H9 (cell line): ENCODE measurements around the gene GHRL. TPM values are rescaled to one million over a fixed set of nuclear protein-coding genes. Genes with fewer than 3 reads are reported as not detected.

Experiments
- DNase-seq: peaks from one replicate; pipeline ENCODE4 v3.0.0-alpha.2; 2017
- H2AFZ ChIP-seq: one replicate; pipeline ENCODE4 v1.6.1; 2013; ENCODE audit warnings: mild to moderate bottlenecking, low read length, control low read depth, moderate library complexity
- H2AK5ac ChIP-seq: 2 replicates; pipeline ENCODE4 v1.6.1; 2013; ENCODE audit warnings: low read length, control low read depth, mixed read lengths; ENCODE audit not compliant: insufficient read length
- H2BK120ac ChIP-seq: one replicate; pipeline ENCODE4 v1.6.1; 2013; ENCODE audit warnings: low read depth, mild to moderate bottlenecking, low read length, control low read depth, inconsistent platforms; ENCODE audit not compliant: poor library complexity, severe bottlenecking
- H2BK12ac ChIP-seq: 2 replicates; pipeline ENCODE4 v1.6.1; 2013; ENCODE audit warnings: low read length, control low read depth, mixed read lengths, low read depth; ENCODE audit not compliant: insufficient read length
- H2BK15ac ChIP-seq: 2 replicates; pipeline ENCODE4 v1.6.1; 2013; ENCODE audit warnings: low read depth, low read length, control low read depth
- H2BK20ac ChIP-seq: one replicate; pipeline ENCODE4 v1.6.1; 2013; ENCODE audit warnings: low read depth, mild to moderate bottlenecking, low read length, control low read depth, inconsistent platforms; ENCODE audit not compliant: poor library complexity, severe bottlenecking
- H2BK5ac ChIP-seq: 2 replicates; pipeline ENCODE4 v1.6.1; 2013; ENCODE audit warnings: low read length, control low read depth, mixed read lengths; ENCODE audit not compliant: insufficient read length
- H3K14ac ChIP-seq: 2 replicates; pipeline ENCODE4 v1.6.1; 2013; ENCODE audit warnings: low read length, control low read depth; ENCODE audit not compliant: insufficient read depth
- H3K18ac ChIP-seq: 2 replicates; pipeline ENCODE4 v1.6.1; 2013; ENCODE audit warnings: low read depth, mild to moderate bottlenecking, mixed read lengths, low read length, control low read depth; ENCODE audit not compliant: insufficient read length
- H3K23ac ChIP-seq: 2 replicates; pipeline ENCODE4 v1.6.1; 2013; ENCODE audit warnings: low read length, control low read depth, mixed read lengths, low read depth; ENCODE audit not compliant: insufficient read length
- H3K23me2 ChIP-seq: 2 replicates; pipeline ENCODE4 v1.6.1; 2013; ENCODE audit warnings: low read depth, mild to moderate bottlenecking, mixed read lengths, low read length, control low read depth; ENCODE audit not compliant: insufficient read length, poor library complexity, severe bottlenecking
- H3K27ac ChIP-seq: 2 replicates; pipeline ENCODE4 v1.5.1; 2013; ENCODE audit warnings: low read length, control low read depth, mixed read lengths, low read depth; ENCODE audit not compliant: insufficient read length
- H3K27me3 ChIP-seq: 2 replicates; pipeline ENCODE4 v1.6.1; 2013; ENCODE audit warnings: low read length, control low read depth, inconsistent platforms; ENCODE audit not compliant: insufficient read depth
- H3K4ac ChIP-seq: 2 replicates; pipeline ENCODE4 v1.6.1; 2013; ENCODE audit warnings: low read depth, mild to moderate bottlenecking, control low read depth, inconsistent platforms, low read length, moderate library complexity
- H3K4me1 ChIP-seq: 2 replicates; pipeline ENCODE4 v1.6.1; 2013; ENCODE audit warnings: low read length, control low read depth, inconsistent platforms; ENCODE audit not compliant: insufficient read depth
- H3K4me2 ChIP-seq: 2 replicates; pipeline ENCODE4 v1.6.1; 2013; ENCODE audit warnings: low read length, control low read depth, mixed read lengths; ENCODE audit not compliant: insufficient read length, insufficient read depth
- H3K56ac ChIP-seq: 2 replicates; pipeline ENCODE4 v1.6.1; 2013; ENCODE audit warnings: low read depth, mild to moderate bottlenecking, mixed read lengths, low read length, control low read depth; ENCODE audit not compliant: insufficient read length
- H3K79me1 ChIP-seq: 2 replicates; pipeline ENCODE4 v1.6.1; 2013; ENCODE audit warnings: low read depth, mild to moderate bottlenecking, moderate library complexity, low read length, control low read depth, inconsistent platforms; ENCODE audit not compliant: insufficient read depth, poor library complexity, severe bottlenecking
- H3K79me2 ChIP-seq: 2 replicates; pipeline ENCODE4 v1.6.1; 2013; ENCODE audit warnings: low read length, control low read depth, inconsistent platforms; ENCODE audit not compliant: insufficient read depth
- H3K9ac ChIP-seq: 2 replicates; pipeline ENCODE4 v1.6.1; 2013; ENCODE audit warnings: low read length, control low read depth, mixed read lengths; ENCODE audit not compliant: insufficient read length; ENCODE audit errors: extremely low read depth
- H3K9me3 ChIP-seq: one replicate; pipeline ENCODE4 v1.6.1; 2013; ENCODE audit warnings: low read depth, low read length, inconsistent platforms; ENCODE audit not compliant: control insufficient read depth
- H3T11ph ChIP-seq: one replicate; pipeline ENCODE4 v1.6.1; 2013; ENCODE audit warnings: mild to moderate bottlenecking, low read length, control low read depth, inconsistent platforms
- H4K20me1 ChIP-seq: one replicate; pipeline ENCODE4 v1.6.1; 2013; ENCODE audit not compliant: control insufficient read depth, insufficient read length, insufficient read depth
- H4K5ac ChIP-seq: 2 replicates; pipeline ENCODE4 v1.6.1; 2013; ENCODE audit warnings: low read depth, mild to moderate bottlenecking, mixed read lengths, low read length, control low read depth; ENCODE audit not compliant: insufficient read length
- H4K8ac ChIP-seq: replicated peaks from 2 replicates; pipeline ENCODE4 v1.6.1; 2013; ENCODE audit warnings: low read length, control low read depth, mixed read lengths, low read depth; ENCODE audit not compliant: insufficient read length
- H4K91ac ChIP-seq: 2 replicates; pipeline ENCODE4 v1.6.1; 2013; ENCODE audit warnings: low read depth, mild to moderate bottlenecking, moderate library complexity, mixed read lengths, low read length, control low read depth; ENCODE audit not compliant: insufficient read length
- H3K27ac Mint-ChIP-seq, 3 experiments: 2 replicates in 2 of 3; 3 replicates in 1 of 3; pipeline ENCODE4 v1.8.0; 2020 to 2021; ENCODE audit warnings: mixed read lengths in 3 of 3, mild to moderate bottlenecking in 1 of 3, moderate library complexity in 1 of 3
- H3K27me3 Mint-ChIP-seq: 2 replicates; pipeline ENCODE4 v1.8.0; 2021; ENCODE audit warnings: low read depth, mild to moderate bottlenecking, moderate library complexity, mixed read lengths
- H3K36me3 Mint-ChIP-seq, 3 experiments: 2 replicates in 2 of 3; 3 replicates in 1 of 3; pipeline ENCODE4 v1.8.0; 2020 to 2021; ENCODE audit warnings: low read depth in 3 of 3, mixed read lengths in 3 of 3; ENCODE audit not compliant: insufficient read depth in 1 of 3
- H3K4me1 Mint-ChIP-seq, 2 experiments: 2 replicates each; pipeline ENCODE4 v1.8.0; 2020; ENCODE audit warnings: mixed read lengths in 2 of 2
- H3K4me3 Mint-ChIP-seq, 2 experiments: 2 replicates in 1 of 2; 3 replicates in 1 of 2; pipeline ENCODE4 v1.8.0; 2020 to 2021; ENCODE audit warnings: mild to moderate bottlenecking in 2 of 2, mixed read lengths in 2 of 2, moderate library complexity in 1 of 2
- H3K9me3 Mint-ChIP-seq, 2 experiments: 2 replicates in 1 of 2; 3 replicates in 1 of 2; pipeline ENCODE4 v1.8.0; 2020; ENCODE audit warnings: mild to moderate bottlenecking in 2 of 2, mixed read lengths in 2 of 2, moderate library complexity in 1 of 2
- WGBS: extraction: QIAGEN DNeasy Blood & Tissue Kit; methylation state at CpG from one replicate; pipeline ENCODE4 v1.1.7; 2013; ENCODE audit warnings: missing lambda C conversion rate, low lambda C conversion rate, mixed read lengths; ENCODE audit not compliant: insufficient read length; ENCODE audit errors: extremely low coverage; 5-methylcytosine and 5-hydroxymethylcytosine counted together
- total RNA-seq: library from RNA; stranded (reverse); gene quantifications from 2 replicates; pipeline ENCODE4 v1.2.1, GENCODE V29; 2021
- TF ChIP-seq, protein P1 (sequence below): fragments of 200-600 bp; sonication (generic); conservative IDR thresholded peaks from 3 replicates; pipeline ENCODE4 v1.8.0; 2021; ENCODE audit warnings: antibody characterized with exemption, mild to moderate bottlenecking

GHRL gene
- total RNA-seq, 1 experiment from 2014 or later: 1.3 TPM

DNA sequence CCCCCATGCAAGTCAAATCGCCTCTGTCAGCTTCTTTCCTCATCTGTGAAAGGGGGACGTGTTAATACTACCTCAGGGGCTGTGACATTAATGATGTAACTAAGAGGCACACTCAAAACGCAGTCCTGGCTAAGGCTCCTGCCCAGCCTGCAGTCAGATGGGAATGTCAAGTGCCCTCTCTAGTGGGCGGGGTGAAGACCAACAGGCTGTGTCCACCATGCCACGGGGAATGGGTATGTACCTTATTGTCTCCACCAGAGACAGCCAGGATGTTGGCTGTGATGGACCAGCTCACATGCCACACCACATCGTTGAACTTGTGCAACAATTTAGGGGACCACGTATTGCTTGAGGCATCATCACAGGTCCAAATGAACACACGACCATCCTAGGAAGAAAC, 11.0 kb upstream of the GHRL start:
- TF ChIP-seq, protein P1, sequence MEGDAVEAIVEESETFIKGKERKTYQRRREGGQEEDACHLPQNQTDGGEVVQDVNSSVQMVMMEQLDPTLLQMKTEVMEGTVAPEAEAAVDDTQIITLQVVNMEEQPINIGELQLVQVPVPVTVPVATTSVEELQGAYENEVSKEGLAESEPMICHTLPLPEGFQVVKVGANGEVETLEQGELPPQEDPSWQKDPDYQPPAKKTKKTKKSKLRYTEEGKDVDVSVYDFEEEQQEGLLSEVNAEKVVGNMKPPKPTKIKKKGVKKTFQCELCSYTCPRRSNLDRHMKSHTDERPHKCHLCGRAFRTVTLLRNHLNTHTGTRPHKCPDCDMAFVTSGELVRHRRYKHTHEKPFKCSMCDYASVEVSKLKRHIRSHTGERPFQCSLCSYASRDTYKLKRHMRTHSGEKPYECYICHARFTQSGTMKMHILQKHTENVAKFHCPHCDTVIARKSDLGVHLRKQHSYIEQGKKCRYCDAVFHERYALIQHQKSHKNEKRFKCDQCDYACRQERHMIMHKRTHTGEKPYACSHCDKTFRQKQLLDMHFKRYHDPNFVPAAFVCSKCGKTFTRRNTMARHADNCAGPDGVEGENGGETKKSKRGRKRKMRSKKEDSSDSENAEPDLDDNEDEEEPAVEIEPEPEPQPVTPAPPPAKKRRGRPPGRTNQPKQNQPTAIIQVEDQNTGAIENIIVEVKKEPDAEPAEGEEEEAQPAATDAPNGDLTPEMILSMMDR: no peak
- H4K8ac ChIP-seq: no peak overlapping the region

More for the DNA sequence above, 11.0 kb upstream of the GHRL start:
- Histone ChIP-seq H2BK12ac (no peak overlapping the region), H2BK15ac (no peak overlapping the region), H3K56ac (no peak overlapping the region), H3K4me1 (no peaks in the 10 kb centered on the region), H3K27me3 (no peaks in the 10 kb centered on the region), H3K9me3 (no peaks in the 10 kb centered on the region), H3K79me1 (no peaks in the 10 kb centered on the region), H2AFZ (no peak overlapping the region), H3K23ac (no peak overlapping the region), H2BK120ac (no peak overlapping the region), H3K4me2 (no peak overlapping the region), H3T11ph (no peak overlapping the region), H4K20me1 (no peaks in the 10 kb centered on the region), H3K9ac (no peak overlapping the region), H2AK5ac (no peak overlapping the region), H2BK20ac (no peak overlapping the region), H3K18ac (no peak overlapping the region), H4K91ac (no peak overlapping the region), H3K79me2 (no peaks in the 10 kb centered on the region), H3K4ac (no peak overlapping the region), H4K5ac (no peak overlapping the region), H3K14ac (no peak overlapping the region), H2BK5ac (no peak overlapping the region), H3K27ac (no peak overlapping the region), H3K23me2 (no peaks in the 10 kb centered on the region)
- peaks cover 35 to 87% (median 83%) of the 10 kb centered on the region in 3 experiments; a peak in 6 of 7 replicates for H3K36me3 Mint-ChIP-seq
- no peak overlapping the region for H3K27ac Mint-ChIP-seq
- H3K27me3 Mint-ChIP-seq: no peaks in the 10 kb centered on the region
- no peaks in the 10 kb centered on the region for H3K9me3 Mint-ChIP-seq
- no CpG with 5 or more reads among the region's 8 CpGs for WGBS
- no peak overlapping the region for H3K4me3 Mint-ChIP-seq
- no peaks in the 10 kb centered on the region for H3K4me1 Mint-ChIP-seq
- DNase-seq: no peak
